Measurements from ENCODE around the gene VEGFB.

Gene VEGFB

DNA sequence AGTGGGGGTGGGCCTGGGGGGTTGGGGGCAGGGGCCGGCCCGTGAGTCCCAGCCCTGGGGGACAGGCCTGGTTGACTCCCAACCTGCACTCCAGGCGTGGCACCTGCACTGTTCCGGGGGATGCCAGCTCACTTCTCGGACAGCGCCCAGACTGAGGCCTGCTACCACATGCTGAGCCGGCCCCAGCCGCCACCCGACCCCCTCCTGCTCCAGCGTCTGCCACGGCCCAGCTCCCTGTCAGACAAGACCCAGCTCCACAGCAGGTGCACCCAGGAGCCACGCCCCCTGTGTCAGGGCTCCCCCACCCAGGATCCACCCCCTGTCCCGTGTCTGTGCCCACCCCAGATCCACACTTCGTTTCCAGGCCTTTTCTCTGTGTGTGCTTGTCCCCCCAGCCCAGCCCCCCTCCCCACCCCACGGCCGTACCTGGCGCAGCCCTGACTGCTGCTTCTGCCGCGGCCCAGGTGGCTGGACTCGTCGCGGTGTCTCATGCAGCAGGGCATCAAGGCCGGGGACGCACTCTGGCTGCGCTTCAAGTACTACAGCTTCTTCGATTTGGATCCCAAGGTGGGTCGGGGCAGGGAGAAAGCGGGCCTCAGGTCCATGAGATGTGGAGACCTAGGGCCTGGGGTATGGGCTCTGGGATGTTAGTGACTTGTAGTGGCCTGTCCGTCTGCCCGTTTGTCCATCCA, 23.1 kb upstream of the VEGFB start:
- no peak for DNase-seq

GRCh38 chr11:64216879-64217278, 17.5 kb upstream of the VEGFB start:
- no peak for DNase-seq

DNA sequence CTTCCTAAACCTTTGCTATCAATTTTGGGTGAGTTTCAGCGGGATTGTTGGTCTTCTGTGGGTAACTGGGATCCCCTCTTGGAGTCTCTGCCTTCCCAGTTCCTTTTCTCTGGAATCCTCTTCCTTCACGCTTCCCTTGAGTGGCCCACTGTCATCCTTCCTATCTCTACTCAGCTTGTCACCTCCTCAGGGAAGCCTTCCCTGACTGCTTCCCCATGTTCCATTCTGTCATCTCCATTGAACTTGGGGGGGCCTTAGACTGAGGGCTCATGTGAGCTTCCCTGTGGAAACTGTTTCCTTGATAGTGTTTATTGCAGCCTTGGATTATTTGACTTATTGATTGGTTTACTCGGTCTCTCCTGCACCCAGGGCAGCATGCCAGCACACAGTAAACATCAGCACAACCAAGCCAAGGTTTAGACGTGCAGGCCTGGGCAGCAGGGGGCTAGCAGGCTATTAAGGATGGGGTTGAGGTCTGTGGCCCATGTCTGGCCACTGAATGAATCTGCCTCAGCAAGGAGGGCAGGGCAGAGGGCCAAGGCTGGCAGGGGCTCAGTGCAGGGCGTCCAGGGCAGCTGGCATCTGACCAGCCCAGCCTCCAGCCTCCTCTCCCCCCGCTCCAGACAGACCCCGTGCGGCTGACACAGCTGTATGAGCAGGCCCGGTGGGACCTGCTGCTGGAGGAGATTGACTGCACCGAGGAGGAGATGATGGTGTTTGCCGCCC, 15.6 kb upstream of the VEGFB start:
- no peak for DNase-seq

DNA sequence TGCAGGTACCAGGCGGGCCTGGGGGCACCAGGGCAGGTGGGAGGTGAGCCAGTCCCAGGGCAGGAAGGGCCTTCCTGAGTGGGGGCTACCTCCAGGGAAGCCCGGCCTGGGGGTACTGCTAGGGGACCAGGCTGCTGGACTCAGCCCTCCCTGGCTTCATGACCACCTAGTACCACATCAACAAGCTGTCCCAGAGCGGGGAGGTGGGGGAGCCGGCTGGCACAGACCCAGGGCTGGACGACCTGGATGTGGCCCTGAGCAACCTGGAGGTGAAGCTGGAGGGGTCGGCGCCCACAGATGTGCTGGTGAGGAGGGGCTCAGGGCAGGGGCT, 15.1 kb upstream of the VEGFB start:
- DNase-seq, result no peak

DNA sequence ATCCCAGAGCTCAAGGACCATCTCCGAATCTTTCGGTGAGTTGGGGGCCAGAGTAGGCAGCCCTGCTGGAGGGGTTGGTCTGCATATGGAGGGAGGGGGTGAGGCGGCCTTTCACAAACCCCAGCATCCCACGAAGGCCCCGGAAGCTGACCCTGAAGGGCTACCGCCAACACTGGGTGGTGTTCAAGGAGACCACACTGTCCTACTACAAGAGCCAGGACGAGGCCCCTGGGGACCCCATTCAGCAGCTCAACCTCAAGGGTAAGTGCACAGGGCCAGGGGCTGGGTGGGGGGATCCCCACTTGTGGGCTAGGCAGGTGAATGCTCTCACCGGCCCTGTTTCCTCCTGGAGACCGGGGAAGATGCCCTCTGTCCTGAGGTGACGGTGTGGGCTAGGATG, 14.6 kb upstream of the VEGFB start:
- no peak for DNase-seq

GRCh38 chr11:64220271-64220670, 14.1 kb upstream of the VEGFB start:
- DNase-seq, result no peak

DNA sequence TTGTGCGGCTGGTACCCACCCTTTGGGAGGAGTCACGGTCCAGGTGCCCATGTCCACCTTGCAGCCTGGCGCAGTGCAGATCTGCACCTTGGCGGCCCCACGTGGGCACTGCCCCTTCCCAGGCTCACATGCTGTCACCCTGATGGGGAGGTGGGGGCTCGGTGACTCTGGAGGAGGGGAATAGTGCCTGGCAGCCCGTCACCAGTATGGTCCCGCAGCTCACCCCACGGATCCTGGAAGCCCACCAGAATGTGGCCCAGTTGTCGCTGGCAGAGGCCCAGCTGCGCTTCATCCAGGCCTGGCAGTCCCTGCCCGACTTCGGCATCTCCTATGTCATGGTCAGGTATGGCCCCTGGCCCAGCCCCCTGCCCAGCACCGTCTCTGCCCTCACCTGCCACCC, 13.6 kb upstream of the VEGFB start:
- no peak for DNase-seq

DNA sequence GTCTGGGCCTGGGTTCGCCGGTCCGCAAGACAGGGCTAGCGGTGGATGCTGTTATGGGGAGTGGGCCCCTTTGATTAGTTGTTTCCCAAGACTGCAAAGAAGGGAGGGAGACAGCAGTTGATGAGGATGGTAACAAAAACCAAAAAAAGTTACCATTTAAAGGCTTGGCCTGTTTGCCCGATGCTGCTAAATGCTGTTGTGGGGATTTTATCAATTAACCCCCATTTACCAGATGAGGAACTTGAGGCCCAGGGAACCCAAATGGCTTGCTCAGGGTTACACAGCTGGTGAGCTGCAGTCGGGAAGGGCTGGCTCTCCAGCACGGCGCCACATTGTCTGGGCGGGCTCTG, 11.8 kb upstream of the VEGFB start:
- no peak for DNase-seq

DNA sequence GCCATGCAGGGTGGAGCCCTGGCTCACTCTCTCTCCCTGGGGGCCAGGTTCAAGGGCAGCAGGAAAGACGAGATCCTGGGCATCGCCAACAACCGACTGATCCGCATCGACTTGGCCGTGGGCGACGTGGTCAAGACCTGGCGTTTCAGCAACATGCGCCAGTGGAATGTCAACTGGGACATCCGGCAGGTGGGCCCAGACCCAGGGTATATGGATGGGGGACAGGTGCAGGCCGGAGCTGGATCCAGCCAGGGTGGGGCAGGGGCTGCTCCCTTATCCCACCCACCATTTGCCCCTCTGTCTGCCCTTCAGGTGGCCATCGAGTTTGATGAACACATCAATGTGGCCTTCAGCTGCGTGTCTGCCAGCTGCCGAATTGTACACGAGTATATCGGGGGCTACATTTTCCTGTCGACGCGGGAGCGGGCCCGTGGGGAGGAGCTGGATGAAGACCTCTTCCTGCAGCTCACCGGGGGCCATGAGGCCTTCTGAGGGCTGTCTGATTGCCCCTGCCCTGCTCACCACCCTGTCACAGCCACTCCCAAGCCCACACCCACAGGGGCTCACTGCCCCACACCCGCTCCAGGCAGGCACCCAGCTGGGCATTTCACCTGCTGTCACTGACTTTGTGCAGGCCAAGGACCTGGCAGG, 11.3 kb upstream of the VEGFB start:
- no peak for DNase-seq

GRCh38 chr11:64224151-64224890, 10.1 kb upstream of the VEGFB start:
- no peak for DNase-seq

DNA sequence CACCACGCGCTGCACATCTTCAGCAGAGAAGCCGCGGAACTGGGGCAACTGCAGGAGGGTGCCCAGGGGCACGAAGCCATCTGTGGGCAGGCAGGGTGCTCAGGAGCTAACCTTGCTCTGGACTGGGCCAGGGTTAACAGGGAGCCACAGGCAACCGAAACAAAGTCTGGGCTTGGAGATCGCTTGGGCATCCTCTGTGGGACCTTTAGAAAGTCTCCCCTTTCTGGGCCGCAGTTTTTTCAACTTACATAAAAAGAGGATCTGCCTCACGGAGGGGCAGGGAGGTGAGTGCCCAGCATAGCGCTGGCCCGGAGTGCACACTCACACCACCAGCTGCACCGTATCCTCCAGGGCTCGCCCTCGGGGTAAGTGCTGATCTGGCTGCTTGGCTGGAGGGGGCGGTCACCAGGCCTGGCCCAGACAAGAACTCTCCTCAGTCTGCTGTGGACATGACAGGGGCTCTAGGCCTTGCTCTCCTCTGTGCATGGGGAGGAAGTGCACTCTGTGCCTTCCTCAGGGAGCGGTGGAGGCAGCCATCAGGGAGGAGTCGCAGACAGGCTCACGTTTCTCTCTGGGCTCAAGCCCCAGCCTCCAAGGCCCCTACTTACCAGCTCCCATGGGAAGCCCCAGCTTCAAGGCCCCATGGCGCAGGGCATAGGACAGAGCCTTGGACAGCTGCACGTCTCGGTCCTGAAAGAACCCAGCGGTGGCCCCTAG, 9.3 kb upstream of the VEGFB start:
- no peak for DNase-seq

- peak; percentile 89 for DNase-seq
Observed at GRCh38 chr11:64225608-64226506, 8.5 kb upstream of the VEGFB start, which contains the start of the genes NUDT22 and TRPT1. NUDT22 (plus strand) TSS chr11:64226274; CDS start chr11:64226653, 379 bp downstream. TRPT1 (minus strand) TSS chr11:64226186; CDS start chr11:64225860, 326 bp downstream.

- peak; percentile 71 for DNase-seq
Observed at GRCh38 chr11:64226507-64227051, 7.8 kb upstream of the VEGFB start.

DNA sequence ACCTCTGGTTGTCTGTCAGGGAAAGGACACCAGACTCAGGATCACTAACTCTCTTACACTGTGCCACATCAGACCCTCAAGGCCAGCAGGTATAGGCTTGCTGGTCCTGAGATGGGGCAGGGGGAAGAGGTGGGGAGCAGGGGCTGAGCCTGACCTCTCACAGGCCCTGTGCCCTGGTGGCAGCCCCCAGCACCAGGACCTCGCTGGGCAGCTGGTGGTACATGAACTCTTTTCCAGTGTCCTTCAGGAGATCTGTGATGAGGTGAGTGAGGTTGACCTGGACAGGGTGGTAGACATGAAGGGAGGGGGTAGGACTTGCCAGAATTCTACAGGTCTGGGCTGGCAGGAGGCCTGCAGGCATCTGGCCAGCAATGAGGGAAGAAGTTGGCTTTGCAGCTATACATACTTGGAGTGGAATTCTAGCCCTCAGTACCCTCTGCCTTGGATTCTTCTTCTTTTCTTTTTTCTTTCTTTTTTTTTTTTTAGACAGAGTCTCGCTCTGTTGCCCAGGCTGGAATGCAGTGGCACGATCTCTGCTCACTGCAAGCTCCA, 6.9 kb upstream of the VEGFB start:
- DNase-seq, result no peak

DNA sequence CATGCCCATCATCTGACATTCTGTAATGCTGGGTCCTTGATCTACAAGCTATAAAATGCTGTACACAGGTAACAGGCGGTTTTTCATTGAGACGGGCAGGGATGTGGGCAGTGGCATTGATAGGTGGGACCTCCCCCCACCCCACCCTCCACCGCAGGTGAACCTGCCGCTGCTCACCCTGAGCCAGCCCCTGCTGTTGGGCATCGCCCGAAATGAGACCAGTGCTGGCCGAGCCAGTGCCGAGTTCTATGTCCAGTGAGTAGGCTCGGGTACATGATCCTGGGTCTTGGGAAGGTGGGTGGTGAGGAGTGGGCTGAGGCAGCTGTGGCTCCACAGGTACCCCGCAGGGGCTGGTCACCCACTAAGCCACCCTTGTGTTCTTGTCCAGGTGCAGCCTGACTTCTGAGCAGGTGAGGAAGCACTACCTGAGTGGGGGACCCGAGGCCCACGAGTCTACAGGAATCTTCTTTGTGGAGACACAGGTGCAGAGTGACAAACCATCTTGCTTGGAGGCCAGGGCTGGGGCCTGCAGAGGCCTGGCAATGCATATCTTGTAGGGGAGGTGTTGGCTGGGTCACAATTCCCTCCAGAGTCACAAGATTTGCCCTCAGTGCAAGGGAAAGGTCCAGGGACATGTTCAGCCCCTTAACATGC, 5.2 kb upstream of the VEGFB start:
- DNase-seq, result no peak

DNA sequence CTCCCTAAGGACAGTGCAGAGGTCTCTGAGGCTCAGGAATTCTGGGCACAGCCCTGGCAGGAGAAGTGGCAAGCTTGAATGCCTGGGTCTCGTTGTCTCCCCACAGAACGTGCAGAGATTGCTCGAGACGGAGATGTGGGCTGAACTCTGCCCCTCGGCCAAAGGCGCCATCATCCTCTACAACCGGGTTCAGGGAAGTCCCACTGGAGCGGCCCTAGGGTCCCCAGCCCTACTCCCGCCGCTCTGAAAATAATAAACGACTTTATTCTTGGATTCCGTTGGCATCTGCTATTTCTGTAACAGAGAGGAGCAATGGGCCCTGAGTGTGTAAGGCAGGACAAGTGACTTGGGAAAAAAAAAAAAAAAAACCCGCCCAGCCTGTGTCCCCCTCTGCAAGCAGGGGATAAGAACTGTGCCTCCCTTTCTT, 4.6 kb upstream of the VEGFB start:
- DNase-seq, result no peak

- peak; percentile 91 for DNase-seq
Observed at GRCh38 chr11:64230171-64230984, 4.0 kb upstream of the VEGFB start, which contains the start of gene DNAJC4. DNAJC4 (plus strand) TSS chr11:64230548; CDS start chr11:64230855, 307 bp downstream.

DNA sequence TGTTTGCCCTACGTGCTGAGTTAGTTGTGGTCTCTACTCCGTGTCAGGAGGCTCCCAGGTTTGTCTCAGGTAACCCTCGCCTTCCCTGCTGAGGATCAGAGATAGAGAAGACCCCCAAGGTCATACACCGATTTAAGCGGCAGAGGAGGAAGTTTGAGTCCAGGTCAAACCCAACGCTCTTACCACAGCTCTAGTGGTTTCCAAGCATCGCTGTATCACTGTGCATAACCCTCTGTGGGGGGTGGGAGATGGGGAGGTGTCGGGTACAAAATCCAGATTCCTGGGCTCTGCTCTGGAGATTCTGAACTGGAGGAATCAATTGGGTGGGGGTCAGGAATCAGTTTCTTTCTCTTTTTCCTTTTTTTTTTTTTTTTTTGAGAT, 3.4 kb upstream of the VEGFB start:
- no peak for DNase-seq

DNA sequence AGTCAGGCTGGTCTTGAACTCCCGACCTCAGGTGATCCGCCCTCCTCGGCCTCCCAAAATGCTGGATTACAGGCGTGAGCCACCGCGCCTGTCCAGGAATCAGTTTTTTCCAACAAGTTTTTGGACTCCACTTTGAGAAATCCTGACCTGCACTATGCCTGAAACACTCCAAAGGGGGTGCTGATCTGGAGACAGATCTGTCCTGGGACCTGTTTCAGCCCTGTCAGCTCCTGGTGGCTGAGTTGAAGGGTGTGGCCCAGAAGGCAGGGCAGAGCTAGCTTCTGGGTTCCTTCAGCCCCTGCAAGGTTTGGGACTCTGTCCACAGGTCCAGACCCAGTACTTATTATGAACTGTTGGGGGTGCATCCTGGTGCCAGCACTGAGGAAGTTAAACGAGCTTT, 2.8 kb upstream of the VEGFB start:
- DNase-seq, result no peak

Measured in CD4-positive, alpha-beta T cell treated with Interleukin-10 for 1 hour (primary cell).